Mucosa of descending colon (tissue), 3 donors: ENCODE results near the gene SERPINE2. TPM values are rescaled to one million over a fixed set of nuclear protein-coding genes. Genes with fewer than 3 reads are reported as not detected.
A peak's percentile ranks its signal among the peaks of the same experiment; 100 is the strongest.

Experiments
- ATAC-seq: fragments of 200-7000 bp; cut with Tn5 transposase; one replicate; pipeline ENCODE4 v1.9.1; 2020; ENCODE audit warnings: mild to moderate bottlenecking, moderate library complexity
- DNase-seq, 3 donors: peaks; one replicate each; pipeline ENCODE4 v3.0.0-alpha.2; 2020
- H3K36me3 ChIP-seq: fragments of 200-600 bp; one replicate; pipeline ENCODE4 v1.8.0; 2021; ENCODE audit warnings: low read depth, mild to moderate bottlenecking
- H3K4me1 ChIP-seq: fragments of 200-600 bp; one replicate; pipeline ENCODE4 v1.8.0; 2021; ENCODE audit warnings: low read depth, mild to moderate bottlenecking
- H3K4me3 ChIP-seq: fragments of 200-600 bp; one replicate; pipeline ENCODE4 v1.8.0; 2021; ENCODE audit warnings: mild to moderate bottlenecking
- H3K9me3 ChIP-seq: fragments of 200-600 bp; one replicate; pipeline ENCODE4 v1.8.0; 2021; ENCODE audit warnings: mild to moderate bottlenecking
- CTCF ChIP-seq: fragments of 200-600 bp; IDR thresholded peaks from one replicate; pipeline ENCODE4 v1.8.0; 2022; ENCODE audit warnings: antibody characterized with exemption, mild to moderate bottlenecking
- intact Hi-C, 2 donors: fragments of 100-400 bp; cut with DNase I in 1 of 2; cut with micrococcal nuclease in 1 of 2; formaldehyde crosslinking; loops; one replicate each; pipeline versions ENCODE4 v1.11.0 to v1.11.1; 2022; cut with DNase I, micrococcal nuclease
- total RNA-seq, 3 donors: library from RNA; stranded (reverse); fragmentation: NEBNext Ultra II Directional in 2 of 3; extraction: Animal tissue kit (Norgen Biotek cat#: 25700) in 2 of 3; gene quantifications; one replicate each; pipeline versions ENCODE4 v1.2.1 to v1.2.4, GENCODE V29; 2021 to 2023
- donor health status: DM: no; HTN: no; CAD: no; lungs with moderate emphysema.
- donor health status: DM: no; HTN: no; CAD: no.
- donor health status: DM: no; HTN: yes; CAD: no.

Gene SERPINE2
- total RNA-seq, 3 donors from 2014 or later, result 10.6 to 15.9 (median 12.4) TPM

GRCh38 chr2:224024270-224024669, 14.8 kb downstream of the SERPINE2 start:
- no peak for TF ChIP-seq CTCF
- H3K9me3 ChIP-seq, result no peaks in the 10 kb centered on the region
- no peaks in the 10 kb centered on the region for H3K4me1 ChIP-seq
- DNase-seq (no peak), ATAC-seq (no peak)
- intact Hi-C loops, result no loop called here
- H3K4me3 ChIP-seq, result no peak overlapping the region
- H3K36me3 ChIP-seq, result no peaks in the 10 kb centered on the region

GRCh38 chr2:224023188-224023587, 15.9 kb downstream of the SERPINE2 start:
- no peaks in the 10 kb centered on the region for H3K36me3 ChIP-seq
- intact Hi-C loops, result no loop called here
- H3K4me3 ChIP-seq, result no peak overlapping the region
- H3K9me3 ChIP-seq, result no peaks in the 10 kb centered on the region
- TF ChIP-seq CTCF, result no peak
- ATAC-seq (peak; percentile 95), DNase-seq (peak in 1 of 3 donors; percentile 34)
- H3K4me1 ChIP-seq, result no peaks in the 10 kb centered on the region

GRCh38 chr2:224022486-224022885, 16.6 kb downstream of the SERPINE2 start:
- H3K36me3 ChIP-seq, result no peaks in the 10 kb centered on the region
- no peak for DNase-seq
- H3K4me1 ChIP-seq, result no peaks in the 10 kb centered on the region
- intact Hi-C loops, result no loop called here
- H3K9me3 ChIP-seq, result no peaks in the 10 kb centered on the region
- no peak for TF ChIP-seq CTCF
- no peak for ATAC-seq
- no peak overlapping the region for H3K4me3 ChIP-seq

GRCh38 chr2:224020523-224020922, 18.6 kb downstream of the SERPINE2 start:
- Histone ChIP-seq H3K9me3 (no peaks in the 10 kb centered on the region), H3K4me3 (no peak overlapping the region), H3K36me3 (no peaks in the 10 kb centered on the region), H3K4me1 (peaks cover 3% of the 10 kb centered on the region)
- DNase-seq (no peak), ATAC-seq (no peak)
- TF ChIP-seq CTCF, result no peak
- intact Hi-C loops, result no loop called here

GRCh38 chr2:224017957-224018356, 21.1 kb downstream of the SERPINE2 start:
- Histone ChIP-seq H3K4me1 (peaks cover 3% of the 10 kb centered on the region), H3K9me3 (no peaks in the 10 kb centered on the region), H3K36me3 (no peaks in the 10 kb centered on the region), H3K4me3 (no peak overlapping the region)
- intact Hi-C loops, result no loop called here
- no peak for DNase-seq
- ATAC-seq, result no peak
- no peak for TF ChIP-seq CTCF

- ATAC-seq, result peak; percentile 75
- DNase-seq, result no peak
- no peak for TF ChIP-seq CTCF
- H3K4me1 ChIP-seq, result peaks cover 3% of the 10 kb centered on the region
- no peaks in the 10 kb centered on the region for H3K36me3 ChIP-seq
- no peak overlapping the region for H3K4me3 ChIP-seq
- H3K9me3 ChIP-seq, result no peaks in the 10 kb centered on the region
- intact Hi-C loops, result no loop called here
These were observed 22.1 kb downstream of the SERPINE2 start for GRCh38 chr2:224016963-224017362.
